ENCODE measurements around the gene UTP3.
"Not testable (repeated sequence)": the region's sequence is repeated elsewhere in the genome, so short reads cannot be mapped to it uniquely, and the experiment has no call there.

UTP3 gene

GRCh38 chr4:70734168-70734954 lies 46.0 kb downstream of the UTP3 start:
- H3K9me3 ChIP-seq (ENCODE audit: control insufficient read depth in 2 of 2, low read length in 2 of 2), result no peaks in the 10 kb centered on the region
- no peaks in the 10 kb centered on the region for H3K27me3 ChIP-seq (ENCODE audit: control insufficient read depth in 2 of 2, insufficient read depth in 2 of 2, low read length in 2 of 2)
- H3K36me3 ChIP-seq (ENCODE audit: control insufficient read depth in 2 of 2, insufficient read depth in 2 of 2, low read length in 2 of 2), result no peaks in the 10 kb centered on the region
- H3K9ac ChIP-seq (ENCODE audit: low read depth in 1 of 2, low read length in 2 of 2), result peak overlapping the region; percentile 67 to 74
- peak overlapping the region; percentile 75 to 80 for H3K27ac ChIP-seq (ENCODE audit: low read depth in 2 of 2, low read length in 2 of 2)
- H3K4me3 ChIP-seq (ENCODE audit: low read length in 2 of 2), result peak overlapping the region; percentile 64 to 78
- H3K4me1 ChIP-seq (ENCODE audit: control insufficient read depth in 2 of 2, insufficient read depth in 2 of 2, low read length in 2 of 2), result peaks cover 10 to 13% of the 10 kb centered on the region in 2 donors

GRCh38 chr4:70734971-70735370 lies 46.6 kb downstream of the UTP3 start:
- Histone ChIP-seq H3K27ac (ENCODE audit: low read depth in 2 of 2, low read length in 2 of 2) (peak overlapping the region; percentile 75 to 80), H3K4me3 (ENCODE audit: low read length in 2 of 2) (peak overlapping the region; percentile 64 to 78), H3K9ac (ENCODE audit: low read depth in 1 of 2, low read length in 2 of 2) (peak overlapping the region in 1 of 2 donors; percentile 67), H3K36me3 (ENCODE audit: control insufficient read depth in 2 of 2, insufficient read depth in 2 of 2, low read length in 2 of 2) (no peaks in the 10 kb centered on the region), H3K9me3 (ENCODE audit: control insufficient read depth in 2 of 2, low read length in 2 of 2) (no peaks in the 10 kb centered on the region), H3K4me1 (ENCODE audit: control insufficient read depth in 2 of 2, insufficient read depth in 2 of 2, low read length in 2 of 2) (peaks cover 10 to 13% of the 10 kb centered on the region in 2 donors), H3K27me3 (ENCODE audit: control insufficient read depth in 2 of 2, insufficient read depth in 2 of 2, low read length in 2 of 2) (no peaks in the 10 kb centered on the region)

DNA sequence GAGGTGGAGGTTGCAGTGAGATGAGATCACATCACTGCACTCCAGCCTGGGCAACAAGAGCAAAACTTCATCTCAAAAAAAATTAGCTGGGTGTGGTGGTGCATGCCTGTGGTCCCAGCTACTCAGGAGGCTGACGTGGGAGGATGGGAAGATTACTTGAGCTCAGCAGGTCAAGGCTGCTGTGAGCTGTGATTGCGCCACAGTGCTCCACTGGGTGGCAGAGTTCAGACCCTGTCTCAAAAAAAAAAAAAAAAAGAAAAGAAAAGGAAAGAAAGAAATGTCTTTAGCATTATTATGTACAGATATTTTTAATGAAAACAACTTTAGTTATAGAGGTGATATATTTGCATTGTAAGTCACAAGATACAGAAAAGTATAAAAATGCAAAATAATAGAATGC lies 47.6 kb downstream of the UTP3 start:
- not testable (repeated sequence) for H3K9ac ChIP-seq (ENCODE audit: low read depth in 1 of 2, low read length in 2 of 2); H3K4me3 ChIP-seq (ENCODE audit: low read length in 2 of 2); H3K9me3 ChIP-seq (ENCODE audit: control insufficient read depth in 2 of 2, low read length in 2 of 2); H3K27ac ChIP-seq (ENCODE audit: low read depth in 2 of 2, low read length in 2 of 2); H3K27me3 ChIP-seq (ENCODE audit: control insufficient read depth in 2 of 2, insufficient read depth in 2 of 2, low read length in 2 of 2); H3K36me3 ChIP-seq (ENCODE audit: control insufficient read depth in 2 of 2, insufficient read depth in 2 of 2, low read length in 2 of 2)
- H3K4me1 ChIP-seq (ENCODE audit: control insufficient read depth in 2 of 2, insufficient read depth in 2 of 2, low read length in 2 of 2), result peaks cover 10 to 13% of the 10 kb centered on the region in 2 donors

DNA sequence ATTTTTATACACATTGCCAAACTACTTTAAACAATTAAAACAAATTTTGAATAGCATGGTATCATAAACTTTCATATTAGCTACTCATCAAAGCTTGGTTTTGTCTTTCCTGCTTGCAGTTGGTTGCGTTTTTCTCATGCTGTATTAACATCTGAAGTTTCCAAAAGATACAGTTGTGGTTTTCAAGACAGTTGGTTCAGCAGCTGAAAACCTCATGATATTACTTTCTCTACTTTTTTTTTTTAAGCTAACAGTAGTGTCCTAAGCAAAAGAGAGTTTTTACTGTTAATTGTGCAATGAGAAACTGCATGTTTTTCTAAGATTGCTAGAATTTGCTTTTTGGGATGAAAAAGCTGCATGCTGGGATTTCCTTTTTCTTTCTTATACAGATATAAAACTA lies 48.7 kb downstream of the UTP3 start:
- Histone ChIP-seq H3K36me3 (ENCODE audit: control insufficient read depth in 2 of 2, insufficient read depth in 2 of 2, low read length in 2 of 2) (no peaks in the 10 kb centered on the region), H3K27ac (ENCODE audit: low read depth in 2 of 2, low read length in 2 of 2) (no peak overlapping the region), H3K4me3 (ENCODE audit: low read length in 2 of 2) (no peak overlapping the region), H3K9ac (ENCODE audit: low read depth in 1 of 2, low read length in 2 of 2) (no peak overlapping the region), H3K9me3 (ENCODE audit: control insufficient read depth in 2 of 2, low read length in 2 of 2) (no peaks in the 10 kb centered on the region), H3K4me1 (ENCODE audit: control insufficient read depth in 2 of 2, insufficient read depth in 2 of 2, low read length in 2 of 2) (peaks cover 10 to 13% of the 10 kb centered on the region in 2 donors), H3K27me3 (ENCODE audit: control insufficient read depth in 2 of 2, insufficient read depth in 2 of 2, low read length in 2 of 2) (no peaks in the 10 kb centered on the region)

DNA sequence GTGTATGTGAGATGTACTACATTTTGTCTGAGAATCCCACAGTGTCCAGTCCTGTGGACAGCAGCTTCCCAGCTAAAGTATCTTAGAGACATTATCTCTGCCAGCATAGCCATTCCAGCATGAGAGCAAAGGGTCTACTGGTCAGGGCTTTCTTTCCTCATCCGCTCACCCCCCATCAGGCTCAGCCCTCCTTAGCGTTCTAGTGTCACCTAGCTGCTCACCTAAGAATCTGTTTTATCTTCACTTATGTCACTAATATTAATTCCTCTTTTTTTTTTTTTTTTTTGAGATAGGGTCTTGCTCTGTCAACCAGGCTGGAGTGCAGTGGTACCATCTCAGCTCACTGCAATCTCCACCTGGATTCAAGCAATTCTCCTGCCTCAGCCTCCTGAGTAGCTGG lies 49.1 kb downstream of the UTP3 start:
- Histone ChIP-seq H3K27me3 (ENCODE audit: control insufficient read depth in 2 of 2, insufficient read depth in 2 of 2, low read length in 2 of 2) (no peaks in the 10 kb centered on the region), H3K36me3 (ENCODE audit: control insufficient read depth in 2 of 2, insufficient read depth in 2 of 2, low read length in 2 of 2) (no peaks in the 10 kb centered on the region), H3K4me1 (ENCODE audit: control insufficient read depth in 2 of 2, insufficient read depth in 2 of 2, low read length in 2 of 2) (peaks cover 10 to 13% of the 10 kb centered on the region in 2 donors), H3K9ac (ENCODE audit: low read depth in 1 of 2, low read length in 2 of 2) (no peak overlapping the region), H3K27ac (ENCODE audit: low read depth in 2 of 2, low read length in 2 of 2) (no peak overlapping the region), H3K4me3 (ENCODE audit: low read length in 2 of 2) (no peak overlapping the region), H3K9me3 (ENCODE audit: control insufficient read depth in 2 of 2, low read length in 2 of 2) (no peaks in the 10 kb centered on the region)

GRCh38 chr4:70739496-70740337 lies 51.4 kb downstream of the UTP3 start:
- H3K36me3 ChIP-seq (ENCODE audit: control insufficient read depth in 2 of 2, insufficient read depth in 2 of 2, low read length in 2 of 2), result no peaks in the 10 kb centered on the region
- peaks cover 2 to 4% of the 10 kb centered on the region in 2 donors for H3K4me1 ChIP-seq (ENCODE audit: control insufficient read depth in 2 of 2, insufficient read depth in 2 of 2, low read length in 2 of 2)
- H3K4me3 ChIP-seq (ENCODE audit: low read length in 2 of 2), result no peak overlapping the region
- no peak overlapping the region for H3K27ac ChIP-seq (ENCODE audit: low read depth in 2 of 2, low read length in 2 of 2)
- no peak overlapping the region for H3K9ac ChIP-seq (ENCODE audit: low read depth in 1 of 2, low read length in 2 of 2)
- no peaks in the 10 kb centered on the region for H3K9me3 ChIP-seq (ENCODE audit: control insufficient read depth in 2 of 2, low read length in 2 of 2)
- no peaks in the 10 kb centered on the region for H3K27me3 ChIP-seq (ENCODE audit: control insufficient read depth in 2 of 2, insufficient read depth in 2 of 2, low read length in 2 of 2)
